H9 (cell line): ENCODE results near the gene NDUFA11. TPM values are rescaled to one million over a fixed set of nuclear protein-coding genes. Genes with fewer than 3 reads are reported as not detected.

ENCODE experiments used
- DNase-seq: peaks from one replicate; pipeline ENCODE4 v3.0.0-alpha.2; 2017
- H2AFZ ChIP-seq: one replicate; pipeline ENCODE4 v1.6.1; 2013; ENCODE audit warnings: mild to moderate bottlenecking, low read length, control low read depth, moderate library complexity
- H2AK5ac ChIP-seq: 2 replicates; pipeline ENCODE4 v1.6.1; 2013; ENCODE audit warnings: low read length, control low read depth, mixed read lengths; ENCODE audit not compliant: insufficient read length
- H2BK120ac ChIP-seq: one replicate; pipeline ENCODE4 v1.6.1; 2013; ENCODE audit warnings: low read depth, mild to moderate bottlenecking, low read length, control low read depth, inconsistent platforms; ENCODE audit not compliant: poor library complexity, severe bottlenecking
- H2BK12ac ChIP-seq: 2 replicates; pipeline ENCODE4 v1.6.1; 2013; ENCODE audit warnings: low read length, control low read depth, mixed read lengths, low read depth; ENCODE audit not compliant: insufficient read length
- H2BK15ac ChIP-seq: 2 replicates; pipeline ENCODE4 v1.6.1; 2013; ENCODE audit warnings: low read depth, low read length, control low read depth
- H2BK20ac ChIP-seq: one replicate; pipeline ENCODE4 v1.6.1; 2013; ENCODE audit warnings: low read depth, mild to moderate bottlenecking, low read length, control low read depth, inconsistent platforms; ENCODE audit not compliant: poor library complexity, severe bottlenecking
- H2BK5ac ChIP-seq: 2 replicates; pipeline ENCODE4 v1.6.1; 2013; ENCODE audit warnings: low read length, control low read depth, mixed read lengths; ENCODE audit not compliant: insufficient read length
- H3K14ac ChIP-seq: 2 replicates; pipeline ENCODE4 v1.6.1; 2013; ENCODE audit warnings: low read length, control low read depth; ENCODE audit not compliant: insufficient read depth
- H3K18ac ChIP-seq: 2 replicates; pipeline ENCODE4 v1.6.1; 2013; ENCODE audit warnings: low read depth, mild to moderate bottlenecking, mixed read lengths, low read length, control low read depth; ENCODE audit not compliant: insufficient read length
- H3K23ac ChIP-seq: 2 replicates; pipeline ENCODE4 v1.6.1; 2013; ENCODE audit warnings: low read length, control low read depth, mixed read lengths, low read depth; ENCODE audit not compliant: insufficient read length
- H3K23me2 ChIP-seq: 2 replicates; pipeline ENCODE4 v1.6.1; 2013; ENCODE audit warnings: low read depth, mild to moderate bottlenecking, mixed read lengths, low read length, control low read depth; ENCODE audit not compliant: insufficient read length, poor library complexity, severe bottlenecking
- H3K27ac ChIP-seq: 2 replicates; pipeline ENCODE4 v1.5.1; 2013; ENCODE audit warnings: low read length, control low read depth, mixed read lengths, low read depth; ENCODE audit not compliant: insufficient read length
- H3K27me3 ChIP-seq: 2 replicates; pipeline ENCODE4 v1.6.1; 2013; ENCODE audit warnings: low read length, control low read depth, inconsistent platforms; ENCODE audit not compliant: insufficient read depth
- H3K4ac ChIP-seq: 2 replicates; pipeline ENCODE4 v1.6.1; 2013; ENCODE audit warnings: low read depth, mild to moderate bottlenecking, control low read depth, inconsistent platforms, low read length, moderate library complexity
- H3K4me1 ChIP-seq: 2 replicates; pipeline ENCODE4 v1.6.1; 2013; ENCODE audit warnings: low read length, control low read depth, inconsistent platforms; ENCODE audit not compliant: insufficient read depth
- H3K4me2 ChIP-seq: 2 replicates; pipeline ENCODE4 v1.6.1; 2013; ENCODE audit warnings: low read length, control low read depth, mixed read lengths; ENCODE audit not compliant: insufficient read length, insufficient read depth
- H3K56ac ChIP-seq: 2 replicates; pipeline ENCODE4 v1.6.1; 2013; ENCODE audit warnings: low read depth, mild to moderate bottlenecking, mixed read lengths, low read length, control low read depth; ENCODE audit not compliant: insufficient read length
- H3K79me1 ChIP-seq: 2 replicates; pipeline ENCODE4 v1.6.1; 2013; ENCODE audit warnings: low read depth, mild to moderate bottlenecking, moderate library complexity, low read length, control low read depth, inconsistent platforms; ENCODE audit not compliant: insufficient read depth, poor library complexity, severe bottlenecking
- H3K79me2 ChIP-seq: 2 replicates; pipeline ENCODE4 v1.6.1; 2013; ENCODE audit warnings: low read length, control low read depth, inconsistent platforms; ENCODE audit not compliant: insufficient read depth
- H3K9ac ChIP-seq: 2 replicates; pipeline ENCODE4 v1.6.1; 2013; ENCODE audit warnings: low read length, control low read depth, mixed read lengths; ENCODE audit not compliant: insufficient read length; ENCODE audit errors: extremely low read depth
- H3K9me3 ChIP-seq: one replicate; pipeline ENCODE4 v1.6.1; 2013; ENCODE audit warnings: low read depth, low read length, inconsistent platforms; ENCODE audit not compliant: control insufficient read depth
- H3T11ph ChIP-seq: one replicate; pipeline ENCODE4 v1.6.1; 2013; ENCODE audit warnings: mild to moderate bottlenecking, low read length, control low read depth, inconsistent platforms
- H4K20me1 ChIP-seq: one replicate; pipeline ENCODE4 v1.6.1; 2013; ENCODE audit not compliant: control insufficient read depth, insufficient read length, insufficient read depth
- H4K5ac ChIP-seq: 2 replicates; pipeline ENCODE4 v1.6.1; 2013; ENCODE audit warnings: low read depth, mild to moderate bottlenecking, mixed read lengths, low read length, control low read depth; ENCODE audit not compliant: insufficient read length
- H4K8ac ChIP-seq: replicated peaks from 2 replicates; pipeline ENCODE4 v1.6.1; 2013; ENCODE audit warnings: low read length, control low read depth, mixed read lengths, low read depth; ENCODE audit not compliant: insufficient read length
- H4K91ac ChIP-seq: 2 replicates; pipeline ENCODE4 v1.6.1; 2013; ENCODE audit warnings: low read depth, mild to moderate bottlenecking, moderate library complexity, mixed read lengths, low read length, control low read depth; ENCODE audit not compliant: insufficient read length
- H3K27ac Mint-ChIP-seq, 3 experiments: 2 replicates in 2 of 3; 3 replicates in 1 of 3; pipeline ENCODE4 v1.8.0; 2020 to 2021; ENCODE audit warnings: mixed read lengths in 3 of 3, mild to moderate bottlenecking in 1 of 3, moderate library complexity in 1 of 3
- H3K27me3 Mint-ChIP-seq: 2 replicates; pipeline ENCODE4 v1.8.0; 2021; ENCODE audit warnings: low read depth, mild to moderate bottlenecking, moderate library complexity, mixed read lengths
- H3K36me3 Mint-ChIP-seq, 3 experiments: 2 replicates in 2 of 3; 3 replicates in 1 of 3; pipeline ENCODE4 v1.8.0; 2020 to 2021; ENCODE audit warnings: low read depth in 3 of 3, mixed read lengths in 3 of 3; ENCODE audit not compliant: insufficient read depth in 1 of 3
- H3K4me1 Mint-ChIP-seq, 2 experiments: 2 replicates each; pipeline ENCODE4 v1.8.0; 2020; ENCODE audit warnings: mixed read lengths in 2 of 2
- H3K4me3 Mint-ChIP-seq, 2 experiments: 2 replicates in 1 of 2; 3 replicates in 1 of 2; pipeline ENCODE4 v1.8.0; 2020 to 2021; ENCODE audit warnings: mild to moderate bottlenecking in 2 of 2, mixed read lengths in 2 of 2, moderate library complexity in 1 of 2
- H3K9me3 Mint-ChIP-seq, 2 experiments: 2 replicates in 1 of 2; 3 replicates in 1 of 2; pipeline ENCODE4 v1.8.0; 2020; ENCODE audit warnings: mild to moderate bottlenecking in 2 of 2, mixed read lengths in 2 of 2, moderate library complexity in 1 of 2
- WGBS: extraction: QIAGEN DNeasy Blood & Tissue Kit; methylation state at CpG from one replicate; pipeline ENCODE4 v1.1.7; 2013; ENCODE audit warnings: missing lambda C conversion rate, low lambda C conversion rate, mixed read lengths; ENCODE audit not compliant: insufficient read length; ENCODE audit errors: extremely low coverage; 5-methylcytosine and 5-hydroxymethylcytosine counted together
- total RNA-seq: library from RNA; stranded (reverse); gene quantifications from 2 replicates; pipeline ENCODE4 v1.2.1, GENCODE V29; 2021
- TF ChIP-seq, protein P1 (sequence below): fragments of 200-600 bp; sonication (generic); conservative IDR thresholded peaks from 3 replicates; pipeline ENCODE4 v1.8.0; 2021; ENCODE audit warnings: antibody characterized with exemption, mild to moderate bottlenecking

NDUFA11 gene
- total RNA-seq, 1 experiment from 2014 or later: 282 TPM

DNA sequence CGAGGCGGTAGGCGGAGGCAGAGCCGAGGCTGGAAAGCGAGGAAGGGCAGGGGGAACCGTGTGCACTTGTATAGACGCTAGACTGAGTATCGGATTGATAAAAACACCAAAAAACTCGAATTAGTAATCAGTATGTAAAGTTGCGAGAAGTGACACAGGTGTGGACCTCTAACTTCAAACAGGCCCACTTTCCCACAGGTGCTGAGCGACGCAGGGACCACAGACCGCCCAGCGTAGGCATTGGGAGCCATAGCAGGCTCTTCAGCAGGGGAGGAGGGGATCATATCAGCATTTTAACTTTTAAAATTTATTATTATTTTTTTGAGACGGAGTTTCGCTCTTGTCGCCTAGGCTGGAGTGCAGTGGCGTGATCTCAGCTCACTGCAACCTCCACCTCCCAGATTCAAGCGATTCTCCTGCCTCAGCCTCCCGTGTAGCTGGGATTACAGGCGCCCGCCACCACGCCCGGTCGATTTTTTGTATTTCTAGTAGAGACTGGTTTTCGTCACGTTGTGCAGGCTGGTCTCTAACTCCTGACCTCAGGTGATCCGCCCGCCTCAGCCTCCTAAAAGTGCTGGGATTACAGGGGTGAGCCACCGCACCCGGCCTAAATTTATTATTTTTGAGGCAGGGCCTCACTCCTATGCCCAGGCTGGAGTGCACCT is 1.7 kb upstream of the NDUFA11 start:
- H3K9me3 Mint-ChIP-seq: no peaks in the 10 kb centered on the region
- H3K36me3 Mint-ChIP-seq: peaks cover 7 to 15% (median 7%) of the 10 kb centered on the region in 3 experiments
- no peak overlapping the region for H2BK5ac ChIP-seq
- H3K4me3 Mint-ChIP-seq: peak overlapping the region; percentile 70 to 83
- H4K91ac ChIP-seq: no peak overlapping the region
- no CpG with 5 or more reads among the region's 31 CpGs for WGBS
- H3T11ph ChIP-seq: no peak overlapping the region
- no peaks in the 10 kb centered on the region for H3K9me3 ChIP-seq
- H3K27ac Mint-ChIP-seq: peak overlapping the region in 1 of 3 experiments; percentile 70; a peak in 1 of 7 replicates
- H3K27me3 Mint-ChIP-seq: no peaks in the 10 kb centered on the region
- H2BK15ac ChIP-seq: no peak overlapping the region
- H3K14ac ChIP-seq: no peak overlapping the region
- no peak overlapping the region for H2BK12ac ChIP-seq
- H2AK5ac ChIP-seq: no peak overlapping the region
- H2BK20ac ChIP-seq: no peak overlapping the region
- no peak overlapping the region for H3K56ac ChIP-seq
- no peaks in the 10 kb centered on the region; the same call in 1 of the 2 replicates for H3K27me3 ChIP-seq
- H3K4me2 ChIP-seq: peak overlapping the region; percentile 34
- H3K27ac ChIP-seq: no peak overlapping the region
- H3K9ac ChIP-seq: peak overlapping the region; percentile 13
- H3K4me1 Mint-ChIP-seq: peaks cover 2 to 5% of the 10 kb centered on the region in 2 experiments; a peak in 3 of 4 replicates
- H3K18ac ChIP-seq: no peak overlapping the region
- TF ChIP-seq, protein P1, sequence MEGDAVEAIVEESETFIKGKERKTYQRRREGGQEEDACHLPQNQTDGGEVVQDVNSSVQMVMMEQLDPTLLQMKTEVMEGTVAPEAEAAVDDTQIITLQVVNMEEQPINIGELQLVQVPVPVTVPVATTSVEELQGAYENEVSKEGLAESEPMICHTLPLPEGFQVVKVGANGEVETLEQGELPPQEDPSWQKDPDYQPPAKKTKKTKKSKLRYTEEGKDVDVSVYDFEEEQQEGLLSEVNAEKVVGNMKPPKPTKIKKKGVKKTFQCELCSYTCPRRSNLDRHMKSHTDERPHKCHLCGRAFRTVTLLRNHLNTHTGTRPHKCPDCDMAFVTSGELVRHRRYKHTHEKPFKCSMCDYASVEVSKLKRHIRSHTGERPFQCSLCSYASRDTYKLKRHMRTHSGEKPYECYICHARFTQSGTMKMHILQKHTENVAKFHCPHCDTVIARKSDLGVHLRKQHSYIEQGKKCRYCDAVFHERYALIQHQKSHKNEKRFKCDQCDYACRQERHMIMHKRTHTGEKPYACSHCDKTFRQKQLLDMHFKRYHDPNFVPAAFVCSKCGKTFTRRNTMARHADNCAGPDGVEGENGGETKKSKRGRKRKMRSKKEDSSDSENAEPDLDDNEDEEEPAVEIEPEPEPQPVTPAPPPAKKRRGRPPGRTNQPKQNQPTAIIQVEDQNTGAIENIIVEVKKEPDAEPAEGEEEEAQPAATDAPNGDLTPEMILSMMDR: no peak
- H2AFZ ChIP-seq: no peak overlapping the region
- H3K4me1 ChIP-seq: no peaks in the 10 kb centered on the region
- H3K4ac ChIP-seq: no peak overlapping the region
- H3K79me1 ChIP-seq: peaks cover 3% of the 10 kb centered on the region
- no peaks in the 10 kb centered on the region for H4K20me1 ChIP-seq
- H3K79me2 ChIP-seq: peaks cover 16% of the 10 kb centered on the region; the same call in 1 of the 2 replicates
- no peak overlapping the region for H4K8ac ChIP-seq
- H4K5ac ChIP-seq: no peak overlapping the region
- DNase-seq: no peak
- no peak overlapping the region for H2BK120ac ChIP-seq
- H3K23ac ChIP-seq: no peak overlapping the region
- peaks cover 3% of the 10 kb centered on the region for H3K23me2 ChIP-seq
